NT2/D1 (cell line): ENCODE data around the gene ASMT.
"Not testable (repeated sequence)": the region's sequence is repeated elsewhere in the genome, so short reads cannot be mapped to it uniquely, and the experiment has no call there.

Experiments used
- SUZ12 ChIP-seq: IDR thresholded peaks from 2 replicates; pipeline ENCODE4 v1.6.1; 2011; ENCODE audit not compliant: insufficient read length, insufficient read depth; ENCODE audit errors: extremely low read depth
- YY1 ChIP-seq: IDR thresholded peaks from 2 replicates; pipeline ENCODE4 v1.6.1; 2011; ENCODE audit not compliant: insufficient read length, insufficient read depth
- ZNF274 ChIP-seq: IDR thresholded peaks from 2 replicates; pipeline ENCODE4 v1.6.1; 2011; ENCODE audit warnings: mild to moderate bottlenecking, low read depth, low read length

DNA sequence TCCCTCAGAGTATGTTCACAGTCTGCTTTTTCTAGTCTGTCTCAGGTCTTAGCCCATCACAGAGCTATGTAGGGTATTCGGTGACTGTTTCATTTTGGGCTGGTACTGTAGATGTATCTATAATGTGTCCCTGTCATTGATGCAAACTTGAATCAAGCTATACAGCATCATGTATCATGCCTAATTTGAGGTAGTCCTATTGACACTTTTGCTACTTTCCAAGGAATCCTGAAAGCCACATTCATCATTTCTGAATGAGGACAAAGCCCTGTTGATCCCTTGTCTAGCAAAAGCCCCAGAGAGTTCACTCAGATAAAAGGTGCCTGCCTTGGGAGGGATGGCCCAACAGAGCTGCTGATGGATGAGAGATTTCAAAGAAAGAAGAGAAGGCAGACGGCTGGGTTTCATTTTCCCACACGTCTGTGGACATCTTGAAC, 70.6 kb downstream of the ASMT start:
- TF ChIP-seq YY1, ZNF274, SUZ12: not testable (repeated sequence)
